RWPE2 (cell line): Measurements from ENCODE around the gene GID8.

Experiments used
- ATAC-seq: fragments of 200-7000 bp; cut with Tn5 transposase; 3 replicates; pipeline ENCODE4 v1.9.1; 2021; ENCODE audit warnings: low read depth
- DNase-seq: peaks from one replicate; pipeline ENCODE4 v3.0.0-alpha.2; 2020; ENCODE audit warnings: low spot score
- H3K27ac ChIP-seq: fragments of 450-650 bp; 2 replicates; pipeline ENCODE4 v1.5.1; 2017; ENCODE audit warnings: mild to moderate bottlenecking; ENCODE audit not compliant: poor library complexity, severe bottlenecking
- H3K27me3 ChIP-seq: fragments of 250-450 bp; sonication (Bioruptor Pico); 2 replicates; pipeline ENCODE4 v1.5.1; 2021; ENCODE audit warnings: mild to moderate bottlenecking, moderate library complexity; ENCODE audit not compliant: insufficient read depth, poor library complexity, severe bottlenecking
- H3K36me3 ChIP-seq: fragments of 250-450 bp; sonication (Bioruptor Pico); 2 replicates; pipeline ENCODE4 v1.5.1; 2020; ENCODE audit warnings: low read depth, mild to moderate bottlenecking, moderate library complexity
- H3K4me1 ChIP-seq: fragments of 250-450 bp; sonication (Bioruptor Pico); 2 replicates; pipeline ENCODE4 v1.5.1; 2021; ENCODE audit warnings: mild to moderate bottlenecking, moderate library complexity; ENCODE audit not compliant: insufficient read depth, poor library complexity, severe bottlenecking
- H3K4me3 ChIP-seq: fragments of 250-450 bp; sonication (Bioruptor Pico); 2 replicates; pipeline ENCODE4 v1.5.1; 2021; ENCODE audit warnings: mild to moderate bottlenecking, moderate library complexity; ENCODE audit not compliant: severe bottlenecking
- H3K9me3 ChIP-seq: fragments of 250-450 bp; sonication (Bioruptor Pico); 2 replicates; pipeline ENCODE4 v1.5.1; 2021; ENCODE audit warnings: mild to moderate bottlenecking, moderate library complexity; ENCODE audit not compliant: severe bottlenecking
- TF ChIP-seq, protein P1 (sequence below): fragments of 450-650 bp; IDR thresholded peaks from one replicate; pipeline ENCODE4 v1.5.1; 2017; ENCODE audit warnings: mild to moderate bottlenecking, moderate library complexity; ENCODE audit not compliant: poor library complexity, severe bottlenecking

Gene GID8

GRCh38 chr20:62898970-62899632, 38.8 kb upstream of the GID8 start:
- H3K27ac ChIP-seq, result no peak overlapping the region
- no peaks in the 10 kb centered on the region for H3K27me3 ChIP-seq
- no peak for ATAC-seq
- H3K36me3 ChIP-seq, result peaks cover 60% of the 10 kb centered on the region
- peak; percentile 76 for DNase-seq
- H3K9me3 ChIP-seq, result no peaks in the 10 kb centered on the region
- peaks cover 15% of the 10 kb centered on the region for H3K4me1 ChIP-seq
- H3K4me3 ChIP-seq, result no peak overlapping the region
- TF ChIP-seq, protein P1, sequence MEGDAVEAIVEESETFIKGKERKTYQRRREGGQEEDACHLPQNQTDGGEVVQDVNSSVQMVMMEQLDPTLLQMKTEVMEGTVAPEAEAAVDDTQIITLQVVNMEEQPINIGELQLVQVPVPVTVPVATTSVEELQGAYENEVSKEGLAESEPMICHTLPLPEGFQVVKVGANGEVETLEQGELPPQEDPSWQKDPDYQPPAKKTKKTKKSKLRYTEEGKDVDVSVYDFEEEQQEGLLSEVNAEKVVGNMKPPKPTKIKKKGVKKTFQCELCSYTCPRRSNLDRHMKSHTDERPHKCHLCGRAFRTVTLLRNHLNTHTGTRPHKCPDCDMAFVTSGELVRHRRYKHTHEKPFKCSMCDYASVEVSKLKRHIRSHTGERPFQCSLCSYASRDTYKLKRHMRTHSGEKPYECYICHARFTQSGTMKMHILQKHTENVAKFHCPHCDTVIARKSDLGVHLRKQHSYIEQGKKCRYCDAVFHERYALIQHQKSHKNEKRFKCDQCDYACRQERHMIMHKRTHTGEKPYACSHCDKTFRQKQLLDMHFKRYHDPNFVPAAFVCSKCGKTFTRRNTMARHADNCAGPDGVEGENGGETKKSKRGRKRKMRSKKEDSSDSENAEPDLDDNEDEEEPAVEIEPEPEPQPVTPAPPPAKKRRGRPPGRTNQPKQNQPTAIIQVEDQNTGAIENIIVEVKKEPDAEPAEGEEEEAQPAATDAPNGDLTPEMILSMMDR, result no peak

DNA sequence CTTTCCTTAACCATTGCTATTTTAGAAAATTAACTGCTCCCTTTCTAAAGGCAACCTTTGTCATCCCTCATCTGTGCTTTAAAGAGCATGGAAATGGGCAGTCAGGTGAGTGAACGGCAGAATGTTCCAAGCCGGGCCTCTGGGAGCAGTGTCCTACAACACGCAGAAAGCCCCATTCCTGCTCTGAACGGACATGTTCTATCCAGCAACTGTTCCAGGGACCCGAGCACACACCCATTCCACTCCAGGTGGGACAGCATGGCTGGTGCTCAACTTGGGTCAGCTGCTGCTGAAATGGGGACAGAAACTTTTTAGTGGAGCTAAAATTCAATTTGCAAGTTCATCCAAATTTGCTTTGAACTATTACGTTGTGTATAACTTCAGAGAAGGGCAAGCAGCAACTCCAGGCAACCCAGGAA, 38.3 kb upstream of the GID8 start:
- ATAC-seq (peak; percentile 46), DNase-seq (peak; percentile 85)
- no peaks in the 10 kb centered on the region for H3K27me3 ChIP-seq
- H3K4me1 ChIP-seq, result peaks cover 15% of the 10 kb centered on the region
- H3K9me3 ChIP-seq, result no peaks in the 10 kb centered on the region
- no peak overlapping the region for H3K27ac ChIP-seq
- TF ChIP-seq, protein P1, result no peak
- no peak overlapping the region for H3K4me3 ChIP-seq
- H3K36me3 ChIP-seq, result peaks cover 60% of the 10 kb centered on the region

- peak; percentile 91 for DNase-seq
These were observed 37.8 kb upstream of the GID8 start for GRCh38 chr20:62900052-62900691.

GRCh38 chr20:62900692-62901584, 37.0 kb upstream of the GID8 start:
- DNase-seq, result peak; percentile 72
- peak overlapping the region; percentile 40 for H3K27ac ChIP-seq
- ATAC-seq, result peak; percentile 67
- H3K36me3 ChIP-seq, result peaks cover 61% of the 10 kb centered on the region
- no peaks in the 10 kb centered on the region for H3K9me3 ChIP-seq
- peaks cover 15% of the 10 kb centered on the region for H3K4me1 ChIP-seq
- TF ChIP-seq, protein P1, result peak; percentile 73
- H3K27me3 ChIP-seq, result no peaks in the 10 kb centered on the region
- H3K4me3 ChIP-seq, result no peak overlapping the region

More at GRCh38 chr20:62900052-62900691, 37.8 kb upstream of the GID8 start:
- no peaks in the 10 kb centered on the region for H3K9me3 ChIP-seq
- H3K36me3 ChIP-seq, result peaks cover 60% of the 10 kb centered on the region
- no peaks in the 10 kb centered on the region for H3K27me3 ChIP-seq
- TF ChIP-seq, protein P1, result peak; percentile 100
- peak; percentile 81 for ATAC-seq
- H3K4me3 ChIP-seq, result no peak overlapping the region
- H3K4me1 ChIP-seq, result peaks cover 15% of the 10 kb centered on the region
- peak overlapping the region; percentile 40 for H3K27ac ChIP-seq
